ENCODE measurements around the gene MLLT3.

MLLT3 gene

GRCh38 chr9:20472342-20473045, 149.8 kb downstream of the MLLT3 start:
- no peak for DNase-seq

- no peak for DNase-seq
These were observed 155.8 kb downstream of the MLLT3 start for GRCh38 chr9:20466328-20467008.

DNA sequence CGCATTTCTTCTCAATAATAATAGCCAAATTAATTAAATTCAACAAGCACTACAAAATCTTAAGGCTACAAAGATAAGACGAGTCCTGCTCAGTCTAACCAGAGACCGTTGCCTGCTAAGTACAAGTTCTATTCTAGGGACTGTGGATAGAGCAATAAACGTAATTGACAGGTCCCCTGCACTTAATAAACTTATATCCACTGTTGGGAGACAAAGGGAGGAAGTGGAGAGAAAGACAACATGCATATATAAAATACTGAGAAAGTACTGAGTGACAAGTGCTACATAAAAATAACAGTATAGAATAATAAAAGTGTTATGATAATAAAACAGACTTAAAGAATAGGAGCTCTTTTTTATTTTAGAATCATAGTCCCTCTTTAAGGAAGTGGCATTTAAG, 158.1 kb downstream of the MLLT3 start:
- no peak for DNase-seq

DNA sequence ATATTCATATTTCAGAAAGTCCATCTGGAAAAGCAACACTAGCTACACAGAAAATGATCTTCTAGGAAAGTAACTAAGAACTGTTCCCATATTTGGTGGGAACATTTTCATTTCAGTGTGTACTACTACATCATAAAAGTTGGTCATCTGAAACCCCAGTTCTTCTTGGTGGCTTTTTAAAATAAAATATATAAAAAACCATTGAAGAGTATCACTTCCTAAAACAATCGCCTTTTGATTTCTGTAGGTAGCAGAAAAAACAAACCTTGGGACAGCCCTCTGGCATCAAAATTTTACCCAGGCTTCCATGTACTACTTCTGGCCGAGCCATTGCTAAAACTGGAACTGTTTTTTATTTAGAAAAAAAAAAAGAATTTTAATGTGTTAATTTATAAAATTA, 158.5 kb downstream of the MLLT3 start:
- DNase-seq, result no peak

- DNase-seq, result no peak
These were observed 159.9 kb downstream of the MLLT3 start for GRCh38 chr9:20462410-20462809.

DNA sequence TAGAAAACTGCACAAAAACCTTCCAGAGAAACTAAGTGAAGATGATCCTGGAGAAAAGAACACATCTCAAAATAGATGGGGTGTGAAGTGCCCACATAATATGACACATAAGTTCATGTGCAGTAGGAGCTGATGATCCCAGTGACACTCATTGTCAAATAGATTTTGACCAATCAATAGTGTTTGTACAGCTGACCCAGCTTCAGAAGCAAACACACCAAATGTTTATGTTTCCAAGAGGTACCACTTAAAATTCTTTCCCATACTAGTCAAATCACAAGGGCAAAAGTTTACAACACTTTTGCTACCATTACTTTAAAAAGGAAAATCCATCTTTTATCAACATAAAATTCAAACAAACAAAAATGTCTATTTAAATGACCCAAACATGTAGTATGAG, 175.0 kb downstream of the MLLT3 start:
- DNase-seq, result no peak

GRCh38 chr9:20446248-20446647, 176.1 kb downstream of the MLLT3 start:
- no peak for DNase-seq

- DNase-seq, result no peak
These were observed 179.6 kb downstream of the MLLT3 start for GRCh38 chr9:20442461-20443319.

DNA sequence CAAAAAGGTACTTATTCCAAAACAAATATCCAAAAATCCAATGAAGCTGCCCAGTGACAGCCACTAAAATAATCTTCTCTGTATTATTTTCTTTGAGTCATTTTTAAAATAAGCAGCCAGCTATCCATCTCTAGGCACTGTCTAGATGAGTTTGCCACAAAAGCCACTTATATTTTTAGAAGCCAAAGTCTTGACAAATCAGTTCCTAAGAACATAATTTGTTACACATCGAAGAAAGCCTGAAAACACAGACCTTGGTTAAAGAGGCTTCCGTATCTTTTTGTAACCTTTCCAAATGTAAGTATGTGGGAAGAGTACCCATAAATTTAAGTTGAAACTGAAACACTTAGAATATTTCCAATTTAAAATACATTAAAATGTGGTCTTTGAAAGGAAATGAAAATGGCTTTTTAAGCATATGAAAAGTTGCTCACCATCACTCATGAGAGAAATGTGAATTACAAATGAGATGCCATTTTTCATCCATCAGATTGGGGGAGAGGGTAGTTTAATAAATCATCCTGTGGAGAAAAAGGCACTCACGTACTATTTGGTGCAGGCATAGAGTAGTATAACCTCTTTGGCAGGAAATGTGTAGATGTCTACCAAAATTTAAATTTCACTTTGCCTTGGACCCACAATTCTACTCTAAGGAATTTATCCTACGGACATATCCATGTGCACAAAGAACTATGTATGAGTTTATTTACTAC, 180.4 kb downstream of the MLLT3 start:
- no peak for DNase-seq

- no peak for DNase-seq
These were observed 181.1 kb downstream of the MLLT3 start for GRCh38 chr9:20441166-20441565.

DNA sequence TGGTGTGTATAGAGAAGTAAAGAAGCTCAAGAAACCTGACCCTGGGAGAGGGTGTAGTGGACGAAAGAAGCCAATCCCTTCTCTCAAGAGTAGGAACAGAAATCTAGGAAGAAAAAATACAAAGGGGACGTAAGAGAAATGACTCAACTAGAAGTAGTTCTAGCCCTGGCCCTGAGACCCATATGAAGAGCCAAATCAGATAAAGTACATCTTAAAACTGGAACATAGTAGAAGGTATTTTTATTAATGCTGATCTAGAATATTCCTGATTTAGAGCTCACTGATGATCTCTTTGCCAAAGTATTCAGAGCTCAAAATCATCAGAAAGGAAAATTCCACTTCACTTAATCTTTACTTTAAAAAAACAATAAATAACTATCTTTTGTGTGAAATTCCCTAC, 184.8 kb downstream of the MLLT3 start:
- no peak for DNase-seq

GRCh38 chr9:20436476-20437195, 185.7 kb downstream of the MLLT3 start:
- DNase-seq, result no peak

DNA sequence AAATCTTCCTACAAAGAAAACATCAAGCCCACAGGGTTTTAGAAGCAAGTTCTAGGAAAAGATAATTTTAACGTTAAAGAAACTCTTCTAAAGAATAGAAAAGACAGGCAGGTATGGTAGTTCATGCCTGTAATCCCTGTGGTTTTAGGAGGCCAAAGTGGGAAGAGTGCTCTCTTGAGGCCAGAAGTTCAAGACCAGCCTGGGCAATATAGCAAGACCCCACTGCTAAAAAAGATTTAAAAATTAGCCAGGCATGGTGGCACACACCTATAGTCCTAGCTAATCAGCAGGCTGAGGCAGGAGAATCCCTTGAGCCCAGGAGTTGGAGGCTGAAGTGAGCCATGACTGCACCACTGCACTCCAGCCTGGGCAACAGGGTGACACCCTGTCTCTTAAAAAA, 193.3 kb downstream of the MLLT3 start:
- DNase-seq, result no peak

- no peak for DNase-seq
These were observed 194.9 kb downstream of the MLLT3 start for GRCh38 chr9:20427359-20427758.

- no peak for DNase-seq
These were observed 196.3 kb downstream of the MLLT3 start for GRCh38 chr9:20426019-20426418.

DNA sequence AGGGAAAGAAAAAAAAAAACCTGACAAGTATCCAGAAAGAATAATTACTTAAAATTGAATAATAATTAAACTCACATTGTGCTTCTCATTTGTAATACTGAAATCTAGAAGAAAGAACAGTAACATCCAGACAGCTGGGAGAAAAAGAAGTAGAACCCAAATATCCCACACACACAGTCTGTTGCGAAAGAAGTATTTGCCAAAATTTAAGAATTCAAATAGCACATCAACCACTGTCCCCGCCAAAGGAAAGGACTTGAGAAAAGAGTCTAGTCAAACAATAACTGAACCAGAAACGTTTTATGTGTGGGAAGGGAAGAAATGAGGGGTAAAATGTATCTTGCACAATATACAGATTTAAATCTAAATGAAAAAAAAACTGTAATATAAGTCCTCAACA, 202.8 kb downstream of the MLLT3 start:
- no peak for DNase-seq

DNA sequence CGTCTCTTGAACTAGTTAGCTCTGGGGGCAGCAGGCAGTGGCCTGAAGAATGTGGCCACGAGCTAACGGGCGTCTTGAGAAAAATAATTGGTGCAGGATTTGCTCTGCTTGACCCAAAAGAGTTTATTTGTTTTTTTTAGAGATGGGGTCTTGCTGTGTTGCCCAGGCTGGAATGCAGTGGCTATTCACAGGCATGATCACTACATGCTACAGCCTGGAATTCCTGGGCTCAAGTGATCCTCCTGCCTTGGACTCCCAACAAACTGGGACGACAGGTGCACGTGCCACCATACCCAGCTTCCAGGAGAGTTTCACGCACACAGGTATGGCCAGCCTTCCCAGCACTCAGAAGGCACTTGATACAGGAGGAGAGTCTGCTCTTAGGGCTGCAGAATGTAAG, 203.8 kb downstream of the MLLT3 start:
- DNase-seq, result no peak

DNA sequence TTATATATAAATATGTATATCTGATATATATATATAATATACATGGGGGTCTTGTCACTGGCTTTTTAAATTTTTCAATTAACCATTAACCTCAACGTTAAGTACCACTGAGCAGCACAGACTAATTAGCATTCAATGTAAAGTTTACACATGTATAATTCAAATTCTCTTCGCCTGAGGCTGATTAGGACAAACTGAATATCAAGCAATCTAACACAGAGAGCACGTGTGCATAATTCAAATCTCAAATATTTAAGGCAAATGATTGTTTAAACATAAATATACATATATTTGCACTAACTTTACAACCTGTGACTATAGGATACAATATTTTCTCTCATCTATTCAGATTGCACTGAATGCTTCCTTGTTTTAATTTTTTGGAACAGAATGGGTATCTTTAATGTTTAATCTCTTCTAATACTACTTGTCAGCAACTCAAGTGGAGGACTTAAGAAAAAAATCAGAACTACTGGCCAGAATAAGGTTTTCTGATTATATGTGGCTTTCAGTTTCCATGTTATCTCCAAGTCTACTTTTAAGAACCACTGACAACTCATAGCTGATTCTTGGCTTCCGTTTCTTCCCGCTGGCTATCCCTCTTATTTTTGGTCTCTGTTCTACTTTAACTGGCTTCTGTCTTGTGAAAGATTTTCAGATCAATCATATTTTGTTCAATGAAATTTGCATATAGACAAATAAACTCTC, 204.8 kb downstream of the MLLT3 start:
- no peak for DNase-seq

GRCh38 chr9:20414150-20414549, 208.1 kb downstream of the MLLT3 start:
- DNase-seq, result no peak

- no peak for DNase-seq
These were observed 212.8 kb downstream of the MLLT3 start for GRCh38 chr9:20409321-20410092.

DNA sequence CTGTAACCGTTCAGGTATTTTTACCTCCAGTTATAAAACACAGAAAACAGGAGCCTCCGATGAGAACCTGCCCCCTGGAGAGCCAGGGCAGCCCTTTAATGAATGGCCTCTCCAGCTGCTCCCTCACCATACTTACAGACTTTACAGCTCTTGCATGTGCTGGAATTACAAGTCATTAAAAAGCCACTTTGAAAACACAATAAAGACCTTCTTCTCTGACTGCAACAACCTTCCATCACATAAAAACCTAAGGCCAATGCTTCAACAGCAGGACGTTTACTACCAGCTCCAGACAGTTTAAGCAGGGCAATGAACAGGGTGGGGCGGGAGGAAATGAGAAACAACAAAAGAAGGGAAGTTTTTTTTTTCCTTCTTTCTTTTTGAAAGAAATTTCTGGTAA, 213.8 kb downstream of the MLLT3 start:
- no peak for DNase-seq
